NCI-H128 (cell line): ENCODE measurements around the gene AP1B1.
"Not testable (repeated sequence)": the region's sequence is repeated elsewhere in the genome, so short reads cannot be mapped to it uniquely, and the experiment has no call there.

ENCODE experiments used
- DNase-seq: peaks from one replicate; lab custom pipeline; 2025; ENCODE audit not compliant: unreplicated experiment; lab: John Stamatoyannopoulos, UW

AP1B1 gene

GRCh38 chr22:29387921-29388758 lies at the start of gene AP1B1:
Gene AP1B1, minus strand, starts transcription at chr22:29388570. Its CDS starts 21,327 bp downstream, at chr22:29367243.
- peak; percentile 79 for DNase-seq

DNA sequence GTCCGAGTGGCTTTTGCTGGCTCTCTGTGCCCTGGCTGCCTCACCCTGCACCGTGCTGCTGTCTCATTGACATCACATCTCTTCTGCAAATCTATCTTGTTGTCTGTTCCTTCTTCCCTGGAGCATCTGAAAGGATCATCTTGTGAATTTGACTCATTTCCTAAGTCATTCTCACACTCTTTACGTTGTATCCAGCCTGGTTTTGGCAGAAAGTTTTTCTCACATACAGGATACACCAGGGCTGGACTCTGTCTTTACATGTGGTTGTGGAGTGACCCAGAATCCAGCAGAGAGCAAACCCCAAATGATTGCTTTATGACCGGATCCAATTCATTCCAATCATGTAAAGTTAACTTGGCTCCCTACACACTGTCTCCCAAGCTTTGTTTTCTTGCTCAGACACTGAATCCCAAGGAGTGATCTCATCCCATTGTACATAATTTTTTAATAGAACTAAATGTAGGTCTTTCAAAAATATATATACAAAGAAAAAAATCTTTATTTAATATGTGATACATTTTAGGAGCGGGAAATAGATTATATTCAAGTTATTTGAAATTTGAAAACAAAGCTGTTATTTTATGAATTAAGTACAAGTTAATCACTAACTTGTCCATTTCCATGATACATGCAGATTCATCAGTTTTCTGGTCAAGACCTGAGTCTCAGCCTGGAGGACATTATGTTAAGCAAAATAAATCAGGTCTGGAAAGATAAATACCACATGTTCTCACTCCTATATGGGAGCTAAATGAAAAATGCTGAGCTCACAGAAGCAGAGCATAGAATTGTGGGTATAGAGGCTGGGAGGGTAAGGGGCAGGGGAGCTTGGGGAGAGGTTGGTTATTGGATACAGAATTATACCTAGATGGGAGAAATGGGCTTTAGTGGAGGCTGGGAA lies 47.1 kb upstream of the AP1B1 start:
- DNase-seq = no peak

GRCh38 chr22:29434288-29434687 lies 45.9 kb upstream of the AP1B1 start:
- DNase-seq = no peak

DNA sequence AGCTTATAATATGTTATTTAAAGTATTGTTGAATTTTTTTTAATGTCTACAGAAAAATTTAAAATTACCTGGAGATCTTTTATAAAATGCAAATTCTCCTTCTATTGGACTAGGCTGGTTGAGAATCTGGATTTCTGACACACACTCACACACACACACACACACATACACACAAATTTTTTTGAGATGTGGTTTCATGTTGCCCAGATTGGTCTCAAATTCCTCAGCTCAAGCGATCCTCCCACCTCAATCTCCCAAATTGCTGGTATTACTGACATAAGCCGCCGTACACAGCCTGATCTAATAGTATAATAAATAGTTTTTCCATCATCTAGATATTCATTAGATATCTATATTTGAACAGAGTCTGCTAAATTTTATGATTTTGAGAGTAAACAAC lies 45.5 kb upstream of the AP1B1 start:
- DNase-seq = no peak

DNA sequence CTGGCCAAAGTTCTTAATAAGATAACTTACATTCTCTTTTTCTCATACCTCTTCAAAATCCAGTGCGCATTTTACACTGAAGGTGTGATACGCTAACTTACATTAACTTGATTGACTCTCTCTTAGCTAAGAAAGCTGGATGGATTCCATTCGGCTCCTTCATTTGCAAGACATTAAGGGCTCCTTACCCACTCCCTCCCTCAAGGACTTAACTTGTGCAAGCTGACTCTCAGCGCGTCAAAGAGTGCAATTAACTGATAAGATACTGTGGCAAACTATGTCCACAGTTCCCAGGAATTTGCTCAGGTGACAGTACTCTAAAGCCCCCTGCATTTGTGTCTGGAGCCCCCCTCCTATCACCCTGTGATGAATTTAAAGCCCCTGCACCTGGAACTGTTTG lies 43.6 kb upstream of the AP1B1 start:
- no peak for DNase-seq

- DNase-seq = no peak
These were observed 38.9 kb upstream of the AP1B1 start for GRCh38 chr22:29427176-29427760.

DNA sequence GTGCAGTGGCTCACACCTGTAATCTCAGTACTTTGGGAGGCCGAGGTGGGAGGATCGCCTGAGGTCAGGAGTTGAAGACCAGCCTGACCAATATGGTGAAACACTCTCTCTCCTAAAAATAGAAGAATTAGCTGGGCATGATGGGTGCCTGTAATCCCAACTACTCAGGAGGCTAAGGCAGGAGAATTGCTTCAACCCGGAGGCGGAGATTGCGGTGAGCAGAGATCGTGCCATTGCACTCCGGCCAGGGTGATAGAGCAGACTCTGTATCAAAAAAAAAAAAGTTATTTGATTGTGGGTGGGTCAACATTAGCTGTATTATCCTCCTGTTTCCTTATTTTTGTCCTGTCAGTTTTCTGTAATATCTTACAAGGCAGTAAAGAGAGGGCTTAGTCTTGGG lies 38.1 kb upstream of the AP1B1 start:
- no peak for DNase-seq

GRCh38 chr22:29418704-29419103 lies 30.3 kb upstream of the AP1B1 start:
- not testable (repeated sequence) for DNase-seq

GRCh38 chr22:29414951-29415591 lies 26.7 kb upstream of the AP1B1 start:
- DNase-seq = not testable (repeated sequence)

- DNase-seq = not testable (repeated sequence)
These were observed 24.4 kb upstream of the AP1B1 start for GRCh38 chr22:29412772-29413171.

- DNase-seq = not testable (repeated sequence)
These were observed 23.3 kb upstream of the AP1B1 start for GRCh38 chr22:29411569-29412211.

DNA sequence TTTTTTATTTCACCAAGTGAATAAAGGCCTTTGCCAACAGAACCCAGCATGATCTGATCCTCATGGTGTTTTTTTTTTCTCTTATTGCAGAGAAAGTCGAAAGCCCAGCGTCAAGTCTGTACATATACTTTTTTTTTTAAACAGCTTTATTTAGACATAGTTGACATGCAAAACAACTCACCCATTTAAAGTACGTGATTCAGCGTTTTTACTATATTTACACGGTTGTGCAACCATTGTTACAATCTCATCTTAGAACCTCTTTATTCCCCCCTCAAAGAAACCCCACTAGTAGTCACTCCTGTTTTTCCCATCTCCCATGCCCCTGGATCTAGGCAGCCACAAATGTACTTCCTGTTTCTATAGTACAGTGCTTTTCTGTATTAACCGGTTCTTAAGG lies 20.6 kb upstream of the AP1B1 start:
- DNase-seq = no peak

DNA sequence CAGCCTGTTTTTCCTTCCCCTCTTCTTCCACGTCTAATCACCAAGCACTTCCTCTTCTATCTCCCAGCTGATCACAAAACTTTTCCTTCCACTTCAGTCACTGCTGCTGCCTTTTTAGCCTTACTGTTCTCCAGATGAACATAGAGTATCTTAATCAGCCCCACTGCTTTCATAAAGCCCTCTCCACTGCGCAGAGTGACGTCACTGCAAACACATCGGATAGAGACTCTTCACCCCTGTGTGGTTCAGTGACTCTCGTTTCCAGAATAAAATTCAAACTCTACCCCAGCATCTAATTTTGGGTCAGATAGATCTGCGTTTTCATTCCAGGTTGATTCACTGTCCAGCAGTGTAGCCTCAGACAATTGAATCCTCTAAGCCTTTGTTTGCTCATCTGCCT lies 13.2 kb upstream of the AP1B1 start:
- DNase-seq = not testable (repeated sequence)

DNA sequence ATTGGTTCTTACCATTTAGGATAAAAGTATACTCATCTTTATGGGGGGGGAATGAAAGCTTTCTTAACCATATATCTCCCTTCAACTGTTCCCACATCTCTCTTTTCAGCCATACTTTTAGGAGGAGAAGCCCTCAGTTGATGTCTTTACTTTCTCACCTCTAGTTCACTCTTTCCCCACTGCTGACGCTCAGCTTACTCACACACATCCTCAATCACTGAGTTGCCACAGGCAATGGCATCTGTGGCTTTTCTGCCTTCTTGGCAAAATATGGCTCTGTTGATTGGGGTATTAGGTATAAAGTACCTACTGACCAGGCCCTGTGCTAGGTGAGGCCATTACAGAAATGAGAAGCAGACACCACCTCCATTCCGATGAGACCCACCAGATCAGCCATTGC lies 12.2 kb upstream of the AP1B1 start:
- no peak for DNase-seq

- no peak for DNase-seq
These were observed 9.4 kb upstream of the AP1B1 start for GRCh38 chr22:29397791-29398190.

DNA sequence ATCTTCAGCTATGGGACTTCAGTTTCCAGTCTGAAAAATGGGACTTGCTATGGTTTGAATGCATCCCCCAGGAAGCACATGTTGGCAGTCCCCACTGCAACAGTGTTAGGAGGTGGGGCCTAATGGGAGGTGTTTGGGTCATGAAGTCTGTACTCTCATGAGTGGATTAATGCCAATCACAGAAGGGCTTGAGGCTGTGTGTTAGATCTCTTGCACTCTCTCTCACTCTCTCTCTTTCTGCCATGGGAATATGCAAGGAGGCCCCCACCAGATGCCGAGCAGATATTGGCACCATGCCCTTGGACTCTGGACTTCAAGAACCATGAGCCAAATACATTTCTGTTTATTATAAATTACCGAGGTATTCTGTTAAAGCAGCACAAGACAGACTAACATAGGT lies 7.8 kb upstream of the AP1B1 start:
- no peak for DNase-seq

- DNase-seq = peak; percentile 28
These were observed 6.7 kb upstream of the AP1B1 start for GRCh38 chr22:29394931-29395581.

DNA sequence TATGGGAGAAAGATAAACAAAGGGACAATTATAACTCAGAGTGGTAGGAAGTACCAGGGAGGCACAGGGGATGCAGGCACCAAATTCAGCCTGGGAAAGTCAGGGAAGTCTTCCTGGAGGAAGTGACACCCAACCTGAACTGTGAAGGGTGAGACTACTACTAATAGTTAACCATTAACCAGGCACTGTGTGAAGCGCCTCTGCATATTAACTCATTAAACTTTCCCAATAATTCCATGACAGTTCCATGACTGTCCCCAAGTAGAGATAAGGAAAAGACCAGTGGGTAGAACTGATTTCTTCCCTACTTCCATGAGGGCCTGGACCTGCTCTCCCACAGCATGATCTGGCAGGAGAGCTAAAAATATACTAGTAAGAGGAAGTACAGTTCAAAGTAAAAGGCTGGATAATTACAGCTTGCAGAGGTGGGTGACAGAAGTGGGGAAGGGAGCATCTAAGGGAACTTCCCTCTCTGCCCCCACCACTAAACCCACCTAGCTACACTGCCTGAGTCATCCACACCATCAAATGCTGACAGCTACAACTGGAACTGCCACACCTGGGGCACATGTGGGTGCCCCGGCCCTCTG lies 4.7 kb upstream of the AP1B1 start:
- no peak for DNase-seq

- DNase-seq = no peak
These were observed 3.2 kb upstream of the AP1B1 start for GRCh38 chr22:29391546-29391945.

- no peak for DNase-seq
These were observed 1.9 kb upstream of the AP1B1 start for GRCh38 chr22:29390270-29390669.
